ENCODE data around the gene DUOXA1. TPM values are rescaled to one million over a fixed set of nuclear protein-coding genes. Genes with fewer than 3 reads are reported as not detected.
"Not testable (repeated sequence)": the region's sequence is repeated elsewhere in the genome, so short reads cannot be mapped to it uniquely, and the experiment has no call there.

DUOXA1 gene
- total RNA-seq, 1 donor from 2014 or later = 0.73 TPM

DNA sequence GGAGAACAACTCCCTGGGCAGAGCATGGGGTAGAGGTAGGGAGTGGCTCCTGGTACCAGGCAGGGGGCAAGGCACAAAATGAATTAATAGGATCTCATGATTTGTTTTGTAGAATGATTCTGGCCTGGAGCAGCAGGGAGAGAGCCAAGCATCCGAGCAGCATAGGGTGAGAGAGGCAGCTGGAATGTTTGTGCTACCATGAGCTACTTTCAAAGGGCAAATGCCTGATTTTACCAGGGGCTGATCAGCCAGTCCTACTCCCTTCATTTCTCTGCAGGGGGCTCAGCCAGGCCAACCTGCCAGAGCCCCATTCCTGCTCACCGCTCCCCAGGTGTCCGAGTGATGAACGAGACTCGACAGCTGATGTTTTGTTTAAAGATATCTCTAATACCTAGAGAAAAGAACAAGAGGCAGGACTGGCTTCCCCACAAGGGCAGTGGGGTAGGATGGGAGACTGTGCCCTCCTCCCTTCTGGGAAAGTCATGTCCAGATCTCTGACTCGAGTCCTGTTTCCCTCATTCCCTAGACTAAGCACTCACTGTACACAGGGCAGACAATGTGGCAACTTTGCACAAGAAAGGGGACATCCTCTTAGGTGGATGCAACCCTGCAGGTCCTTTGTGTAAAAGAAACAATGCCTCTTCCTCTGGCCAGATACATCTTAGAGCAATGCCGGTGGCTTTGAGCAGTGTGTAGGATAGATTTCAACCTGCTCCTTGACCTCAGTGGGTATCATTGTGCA lies 28.6 kb downstream of the DUOXA1 start:
- intact Hi-C loops (cut with DNase I) = no loop called here
- DNase-seq (ENCODE audit: low spot score) = peak; percentile 49

DNA sequence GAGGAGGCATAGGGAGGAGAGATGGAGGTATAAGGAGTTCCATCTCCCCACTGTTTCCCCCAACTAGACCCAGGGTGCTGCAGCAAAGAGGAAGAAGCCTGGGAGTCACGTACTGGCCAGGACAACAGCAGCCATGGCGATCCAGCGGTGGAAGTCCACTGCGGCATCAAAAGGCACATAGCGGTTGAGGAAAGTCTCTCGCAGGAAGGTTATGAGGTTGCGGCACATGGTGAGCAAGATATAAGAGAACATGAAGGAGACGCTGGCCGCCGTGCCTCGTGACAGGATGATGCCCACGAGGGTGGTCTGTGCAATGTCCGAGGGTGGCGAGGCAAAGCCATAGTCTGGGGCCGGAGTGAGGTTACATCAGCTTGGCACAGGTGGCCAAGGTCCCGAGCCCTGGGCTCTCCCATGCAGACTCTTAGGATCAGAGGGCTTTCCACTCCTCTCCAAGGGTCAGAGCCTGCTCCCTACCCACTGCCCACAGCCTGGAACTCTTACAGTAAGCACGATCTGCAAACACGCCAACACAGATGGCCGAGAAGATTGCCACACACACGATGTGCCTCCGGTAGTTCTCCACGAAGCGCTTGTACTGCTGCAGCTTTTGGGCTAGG lies 30.0 kb downstream of the DUOXA1 start:
- intact Hi-C loops (cut with DNase I) = no loop called here
- peak; percentile 55 for DNase-seq (ENCODE audit: low spot score)

DNA sequence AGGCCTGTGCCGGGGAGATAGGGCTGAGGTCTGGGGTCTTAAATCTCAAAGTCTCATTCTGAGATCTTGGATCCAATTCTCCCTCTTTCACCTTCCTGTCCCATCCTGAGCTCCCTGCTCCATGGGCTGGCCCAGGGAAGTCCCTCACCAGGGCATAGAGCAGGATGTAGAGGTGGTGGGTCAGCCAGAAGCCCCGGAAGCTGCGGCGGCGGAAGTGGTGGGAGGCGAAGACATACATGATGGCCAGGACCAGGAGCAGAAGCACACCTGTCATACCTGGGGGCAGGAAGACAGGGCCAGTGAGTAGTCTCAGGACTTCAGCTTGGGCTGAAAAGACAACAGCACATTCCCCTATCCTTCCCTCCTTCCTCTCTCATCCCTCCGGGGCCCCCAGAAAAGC lies 32.2 kb downstream of the DUOXA1 start:
- DNase-seq (ENCODE audit: low spot score) = no peak
- intact Hi-C loops (cut with DNase I) = no loop called here

GRCh38 chr15:45095661-45096060 lies 34.0 kb downstream of the DUOXA1 start:
- intact Hi-C loops (cut with DNase I) = no loop called here
- DNase-seq (ENCODE audit: low spot score) = peak; percentile 66

DNA sequence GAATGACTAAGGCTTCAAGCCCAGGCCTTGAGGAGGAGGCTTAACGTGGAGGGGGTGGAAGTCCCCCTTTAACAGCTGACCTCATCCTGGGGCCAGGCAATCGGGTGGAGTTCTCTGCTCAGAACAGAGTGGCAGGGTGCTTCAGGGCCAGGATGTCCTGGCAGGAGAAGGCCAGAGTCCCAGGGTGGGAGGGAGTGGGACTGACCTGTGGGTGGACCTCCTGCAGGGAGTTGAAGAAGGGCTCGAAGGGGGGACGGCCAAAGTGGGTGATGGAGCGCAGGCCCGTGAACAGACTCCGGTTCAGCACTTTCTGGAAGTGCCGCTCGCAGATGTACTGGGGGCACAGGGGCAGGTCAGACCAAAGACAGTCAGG lies 35.3 kb downstream of the DUOXA1 start:
- intact Hi-C loops (cut with DNase I) = no loop called here
- DNase-seq (ENCODE audit: low spot score) = peak; percentile 63

DNA sequence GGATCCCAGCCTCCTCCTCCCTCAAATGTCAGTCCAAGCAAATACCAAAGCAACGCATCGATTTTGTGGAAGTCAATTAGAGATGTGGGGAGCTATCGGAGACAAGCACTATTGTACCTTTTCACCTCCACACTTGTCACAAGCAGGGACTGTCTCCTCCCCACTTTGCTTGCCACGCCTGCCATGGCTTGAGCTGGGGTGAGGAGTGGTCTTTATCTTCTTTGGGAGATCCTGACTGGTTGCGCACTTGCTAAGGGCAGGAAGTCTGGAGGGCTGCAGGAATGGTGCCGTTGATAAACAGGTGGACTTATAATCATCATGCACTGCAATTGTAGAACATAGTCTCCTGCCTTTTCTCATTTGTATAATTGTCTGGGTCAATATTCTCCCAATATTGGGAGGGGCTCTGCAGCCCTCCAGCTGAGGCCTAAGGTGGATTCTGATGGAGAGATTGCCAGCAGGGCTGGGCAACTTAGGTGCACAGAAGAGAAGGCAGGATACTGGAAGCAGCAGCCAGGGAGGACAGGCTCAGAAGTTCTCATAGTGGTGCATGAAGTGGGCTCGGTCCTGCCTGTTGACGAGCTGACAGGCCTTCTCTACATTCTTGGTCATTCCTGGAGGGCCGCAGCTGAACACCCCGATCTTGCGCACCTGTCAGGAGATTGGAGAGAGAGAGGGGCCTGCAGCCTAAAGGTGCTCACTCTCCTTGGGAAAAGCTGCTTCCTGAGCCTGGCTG lies 35.9 kb downstream of the DUOXA1 start:
- intact Hi-C loops (cut with DNase I) = no loop called here
- DNase-seq (ENCODE audit: low spot score) = peak; percentile 46

- intact Hi-C loops (cut with DNase I) = no loop called here
Observed at GRCh38 chr15:45093013-45093412, 36.7 kb downstream of the DUOXA1 start.

DNA sequence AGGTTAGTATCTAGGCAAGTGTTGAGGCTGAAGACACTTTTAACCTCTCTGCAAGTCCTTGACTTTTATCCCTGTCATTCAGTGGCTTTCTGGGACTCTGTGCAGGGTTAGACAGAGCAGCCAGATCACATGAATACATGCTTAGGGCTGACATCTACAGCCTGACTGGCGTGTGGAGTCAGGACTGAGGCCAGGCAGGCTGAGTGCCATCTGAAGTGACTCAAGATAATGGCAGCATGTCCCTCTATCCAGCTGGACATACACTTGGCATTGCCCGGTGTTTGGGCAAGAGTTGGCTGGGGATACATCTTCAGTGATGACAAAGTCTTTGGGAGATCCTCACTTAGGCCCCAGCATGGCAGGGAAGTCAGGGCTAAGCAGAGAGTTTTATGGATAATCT lies 38.1 kb downstream of the DUOXA1 start:
- DNase-seq (ENCODE audit: low spot score) = peak; percentile 75
- intact Hi-C loops (cut with DNase I) = no loop called here

More at GRCh38 chr15:45093013-45093412, 36.7 kb downstream of the DUOXA1 start:
- DNase-seq (ENCODE audit: low spot score) = peak; percentile 56

- no peak for DNase-seq (ENCODE audit: low spot score)
- intact Hi-C loops (cut with DNase I) = no loop called here
Observed at GRCh38 chr15:45091161-45091560, 38.5 kb downstream of the DUOXA1 start.

DNA sequence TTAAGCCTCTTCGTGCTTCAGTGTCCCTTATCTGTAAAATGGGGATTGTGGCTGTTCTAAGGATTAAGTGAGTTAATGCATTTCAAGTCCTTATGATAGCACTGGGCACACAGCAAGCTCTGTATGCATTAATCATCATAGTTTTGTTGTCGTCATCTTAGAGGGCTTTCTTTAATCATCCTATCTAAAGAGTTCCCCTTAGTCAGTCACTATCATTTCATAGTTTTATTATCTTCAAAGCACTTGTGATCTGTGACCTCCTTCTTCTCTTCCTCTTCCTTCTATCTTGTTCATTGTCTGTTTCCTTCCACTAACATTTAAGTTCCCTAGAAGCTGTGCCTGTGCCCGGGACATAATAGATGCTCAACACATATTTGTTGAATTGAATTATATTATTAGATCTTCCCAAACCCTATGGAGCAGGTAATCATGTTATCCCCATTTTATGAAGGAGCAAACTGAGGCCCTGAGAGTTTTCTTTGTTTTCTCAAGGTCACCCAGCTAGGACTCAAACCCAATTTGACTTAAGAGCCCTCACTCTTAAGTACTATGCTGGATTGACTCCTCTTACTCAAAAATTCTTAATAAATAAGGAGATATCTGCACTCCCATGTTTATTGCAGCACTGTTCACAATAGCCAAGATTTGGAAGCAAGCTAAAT lies 39.8 kb downstream of the DUOXA1 start:
- no peak for DNase-seq (ENCODE audit: low spot score)
- intact Hi-C loops (cut with DNase I) = no loop called here

GRCh38 chr15:45088801-45089711 lies 40.6 kb downstream of the DUOXA1 start:
- DNase-seq (ENCODE audit: low spot score) = no peak
- intact Hi-C loops (cut with DNase I) = no loop called here

GRCh38 chr15:45087513-45087912 lies 42.2 kb downstream of the DUOXA1 start:
- no peak for DNase-seq (ENCODE audit: low spot score)
- intact Hi-C loops (cut with DNase I) = no loop called here

GRCh38 chr15:45084163-45084562 lies 45.5 kb downstream of the DUOXA1 start:
- intact Hi-C loops (cut with DNase I) = no loop called here
- DNase-seq (ENCODE audit: low spot score) = no peak

DNA sequence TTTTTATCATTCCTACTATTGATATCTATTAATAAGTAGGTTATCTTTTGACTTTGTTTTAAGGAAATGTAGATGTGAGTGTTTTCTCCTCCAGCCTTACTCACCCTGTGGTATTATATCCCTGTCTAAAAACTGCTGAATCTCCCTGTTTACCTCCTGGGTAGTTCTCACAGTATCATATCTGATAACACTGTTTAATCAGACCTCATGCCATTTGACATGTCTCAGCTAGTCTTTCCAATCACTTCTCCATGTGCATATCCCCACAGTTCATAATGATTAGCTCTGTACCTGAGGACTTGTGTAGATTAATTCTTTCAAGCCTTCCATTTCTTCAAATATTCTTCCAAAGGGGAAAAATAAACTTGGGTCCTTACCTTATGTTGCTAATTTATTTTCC lies 46.5 kb downstream of the DUOXA1 start:
- intact Hi-C loops (cut with DNase I) = no loop called here
- no peak for DNase-seq (ENCODE audit: low spot score)

DNA sequence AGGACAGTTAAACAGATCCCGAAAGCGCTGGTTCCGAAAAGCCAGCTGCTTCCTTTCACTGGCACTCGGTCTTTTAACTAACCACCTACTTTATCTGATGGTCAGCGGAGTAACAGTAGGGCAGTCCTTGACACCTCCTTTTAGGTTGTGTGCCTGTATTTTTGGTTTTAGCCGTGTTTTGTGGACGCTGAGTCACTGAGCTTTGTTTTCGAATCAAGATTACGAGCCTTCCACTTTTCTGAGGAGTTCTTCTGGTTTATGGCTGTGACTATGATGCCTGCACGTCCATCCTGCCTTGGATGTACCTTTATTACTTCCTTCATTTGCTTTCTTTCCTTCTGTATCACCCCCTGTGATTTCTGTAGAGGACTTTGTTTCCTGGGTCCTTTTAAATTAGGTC lies 47.3 kb downstream of the DUOXA1 start:
- intact Hi-C loops (cut with DNase I); DNase-seq (ENCODE audit: low spot score): not testable (repeated sequence)

- DNase-seq (ENCODE audit: low spot score) = peak; percentile 33
Observed at GRCh38 chr15:45080593-45080992, 49.1 kb downstream of the DUOXA1 start.

GRCh38 chr15:45079628-45080246 lies 49.9 kb downstream of the DUOXA1 start:
- intact Hi-C loops (cut with DNase I); DNase-seq (ENCODE audit: low spot score): not testable (repeated sequence)

More at GRCh38 chr15:45080593-45080992, 49.1 kb downstream of the DUOXA1 start:
- intact Hi-C loops (cut with DNase I) = not testable (repeated sequence)

DNA sequence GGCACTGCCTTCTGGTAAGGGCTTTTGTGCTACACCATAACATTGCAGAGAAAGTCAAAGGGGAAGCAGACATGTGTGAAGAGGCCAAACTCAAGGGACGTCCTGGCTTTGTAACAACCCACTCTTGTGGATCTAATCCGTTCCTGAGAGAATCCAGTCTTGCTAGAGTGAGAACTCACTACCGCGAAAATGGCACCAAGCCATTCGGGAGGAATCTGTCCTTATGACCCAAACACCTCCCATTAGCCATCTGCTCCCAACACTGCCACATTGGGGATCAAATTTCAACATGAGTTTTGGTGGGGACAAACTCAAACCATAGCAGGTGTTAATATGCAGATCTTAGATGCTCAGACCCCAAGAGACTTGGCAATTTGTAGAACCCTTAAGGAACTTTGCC lies 50.5 kb downstream of the DUOXA1 start:
- intact Hi-C loops (cut with DNase I); DNase-seq (ENCODE audit: low spot score): not testable (repeated sequence)

- intact Hi-C loops (cut with DNase I); DNase-seq (ENCODE audit: low spot score): not testable (repeated sequence)
Observed at GRCh38 chr15:45077391-45077790, 52.3 kb downstream of the DUOXA1 start.
